IgD-negative memory B cell (primary cell): ENCODE measurements around the gene FOCAD. TPM values are rescaled to one million over a fixed set of nuclear protein-coding genes. Genes with fewer than 3 reads are reported as not detected.
A peak's percentile ranks its signal among the peaks of the same experiment; 100 is the strongest.

Source experiments
- H3K27ac Mint-ChIP-seq, 3 donors: one replicate each; pipeline ENCODE4 v1.8.0; 2020 to 2022; ENCODE audit warnings: mild to moderate bottlenecking in 3 of 3, mixed read lengths in 3 of 3, moderate library complexity in 1 of 3
- H3K27me3 Mint-ChIP-seq: one replicate; pipeline ENCODE4 v1.8.0; 2021; ENCODE audit warnings: mixed read lengths
- H3K36me3 Mint-ChIP-seq: one replicate; pipeline ENCODE4 v1.8.0; 2020; ENCODE audit warnings: mild to moderate bottlenecking, mixed read lengths
- H3K4me1 Mint-ChIP-seq, 3 donors: one replicate each; pipeline ENCODE4 v1.8.0; 2020 to 2022; ENCODE audit warnings: mixed read lengths in 3 of 3, mild to moderate bottlenecking in 1 of 3
- H3K4me3 Mint-ChIP-seq, 4 donors: one replicate each; pipeline ENCODE4 v1.8.0; 2020 to 2022; ENCODE audit warnings: mild to moderate bottlenecking in 4 of 4, mixed read lengths in 4 of 4, moderate library complexity in 3 of 4
- H3K9me3 Mint-ChIP-seq, 3 donors: one replicate each; pipeline ENCODE4 v1.8.0; 2020 to 2021; ENCODE audit warnings: mixed read lengths in 3 of 3, mild to moderate bottlenecking in 1 of 3
- polyA plus RNA-seq: library from polyadenylated mRNA; unstranded; fragments of 300-500 nt; fragmentation: Illumina TruSeq; gene quantifications from one replicate; pipeline ENCODE4 v1.2.3, GENCODE V29; 2021

The FOCAD gene
- polyA plus RNA-seq, 1 donor from 2014 or later = 5.3 TPM

DNA sequence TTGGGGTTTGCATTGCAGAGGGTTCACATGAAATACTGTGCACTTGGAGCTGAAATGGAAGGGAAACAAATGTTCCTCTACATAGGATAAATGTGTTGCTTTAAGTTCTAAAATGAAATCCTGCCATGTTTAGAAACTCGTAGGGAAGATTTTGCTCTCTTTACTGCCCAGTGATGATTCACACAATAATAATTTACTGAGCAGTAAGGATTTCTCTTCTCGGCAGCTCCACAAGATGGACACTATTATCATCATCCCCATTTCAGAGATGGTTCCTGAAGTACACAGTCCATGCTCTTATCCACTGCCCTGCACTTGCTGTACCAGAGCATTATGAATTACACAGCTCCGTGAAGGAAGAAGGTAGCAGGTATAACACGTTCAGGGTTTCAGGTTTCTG is 343.2 kb downstream of the FOCAD start:
- Mint-ChIP-seq H3K27ac (no peak overlapping the region), H3K4me1 (peaks cover under 1 to 13% (median 8%) of the 10 kb centered on the region in 3 donors), H3K36me3 (peaks cover 9% of the 10 kb centered on the region), H3K9me3 (peaks cover 0 to under 1% (median 0%) of the 10 kb centered on the region in 3 donors), H3K27me3 (no peaks in the 10 kb centered on the region), H3K4me3 (no peak overlapping the region)

DNA sequence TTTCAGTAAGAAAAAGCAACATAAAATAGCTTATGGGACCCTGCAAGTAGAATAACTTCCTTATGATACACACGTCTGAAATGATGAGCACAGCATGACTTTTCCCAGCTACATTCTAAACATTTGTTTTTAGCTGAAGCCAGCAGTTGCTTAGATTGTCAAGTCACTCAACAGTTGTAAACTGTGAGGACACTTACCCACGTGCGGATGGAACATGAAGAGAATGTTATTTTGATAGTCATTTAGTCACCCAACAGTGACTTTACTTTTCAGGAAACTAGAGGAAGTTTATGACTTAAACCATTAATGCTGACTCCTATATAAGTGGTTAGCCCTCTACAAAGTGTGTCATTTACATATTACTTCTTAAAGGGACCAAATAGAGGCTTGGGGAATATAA is 344.4 kb downstream of the FOCAD start:
- H3K4me3 Mint-ChIP-seq = peak overlapping the region in 1 of 4 donors; percentile 2
- H3K4me1 Mint-ChIP-seq = peaks cover 2 to 20% (median 8%) of the 10 kb centered on the region in 3 donors
- peak overlapping the region in 1 of 3 donors; percentile 47 for H3K27ac Mint-ChIP-seq
- H3K27me3 Mint-ChIP-seq = no peaks in the 10 kb centered on the region
- H3K36me3 Mint-ChIP-seq = peaks cover 8% of the 10 kb centered on the region
- no peaks in the 10 kb centered on the region for H3K9me3 Mint-ChIP-seq

DNA sequence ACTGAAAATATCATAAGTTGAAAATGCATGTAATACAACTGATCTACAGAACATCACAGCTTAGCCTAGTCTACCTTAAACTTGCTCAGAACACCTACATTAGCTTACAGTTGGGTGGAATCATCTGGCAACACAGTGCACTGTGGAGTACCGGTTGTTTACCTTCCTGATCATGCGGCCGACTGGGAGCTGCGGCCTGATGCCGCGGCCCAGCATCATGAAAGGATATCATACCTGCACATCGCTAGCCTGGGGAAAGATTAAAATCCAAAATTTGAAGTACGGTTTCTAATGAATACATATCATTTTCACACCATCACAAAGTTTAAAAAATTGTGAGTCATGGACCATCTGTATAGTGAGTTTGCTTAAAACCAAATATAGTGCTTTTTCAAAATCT is 345.6 kb downstream of the FOCAD start:
- Mint-ChIP-seq H3K4me1 (peaks cover 2 to 14% (median 4%) of the 10 kb centered on the region in 3 donors), H3K27me3 (no peaks in the 10 kb centered on the region), H3K4me3 (no peak overlapping the region), H3K27ac (no peak overlapping the region), H3K9me3 (no peaks in the 10 kb centered on the region), H3K36me3 (peaks cover 8% of the 10 kb centered on the region)

DNA sequence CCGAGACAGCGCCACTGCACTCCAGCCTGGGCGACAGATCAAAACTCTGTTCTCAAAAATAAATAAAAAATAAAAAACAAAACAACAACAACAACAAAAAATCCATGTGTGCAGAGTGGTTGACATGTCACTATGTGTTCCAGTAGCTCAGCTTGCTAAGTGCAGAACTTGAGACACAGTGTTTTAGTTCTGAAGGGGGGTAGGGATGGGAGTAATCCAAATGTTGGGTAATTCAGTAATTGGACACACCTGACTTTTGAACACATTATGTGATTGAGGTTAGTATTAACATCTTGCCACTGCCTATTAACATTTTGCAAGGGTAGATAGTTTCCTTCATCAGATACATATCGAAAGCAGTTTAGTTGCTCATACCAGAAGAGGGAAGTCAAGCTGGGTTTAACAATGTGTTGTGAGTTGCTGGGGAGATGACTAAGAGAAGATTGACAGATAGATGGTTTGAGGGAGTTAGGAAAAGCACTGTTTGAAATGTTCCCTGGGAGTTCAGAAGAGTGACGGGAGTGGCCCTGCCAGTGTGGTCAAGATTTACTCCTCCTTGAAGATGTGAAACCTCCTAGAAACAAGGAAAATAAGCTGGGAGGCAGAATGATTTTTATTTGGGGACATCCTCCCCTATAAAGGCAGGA is 346.5 kb downstream of the FOCAD start:
- Mint-ChIP-seq H3K9me3 (no peaks in the 10 kb centered on the region), H3K4me3 (no peak overlapping the region), H3K4me1 (peaks cover 2 to 14% (median 4%) of the 10 kb centered on the region in 3 donors), H3K27ac (no peak overlapping the region), H3K36me3 (peaks cover 8% of the 10 kb centered on the region), H3K27me3 (no peaks in the 10 kb centered on the region)

- Mint-ChIP-seq H3K27ac (no peak within 1 kb of the TSS), H3K4me3 (peak within 1 kb of the TSS in 3 of 4 donors; percentile 56 to 90 (median 85))
Observed at GRCh38 chr9:21031091-21031807, 347.2 kb downstream of the FOCAD start, which contains the start of gene HACD4. TSS of gene HACD4 (minus strand) at chr9:21031640. CDS start at chr9:21031590, 50 bp downstream.

DNA sequence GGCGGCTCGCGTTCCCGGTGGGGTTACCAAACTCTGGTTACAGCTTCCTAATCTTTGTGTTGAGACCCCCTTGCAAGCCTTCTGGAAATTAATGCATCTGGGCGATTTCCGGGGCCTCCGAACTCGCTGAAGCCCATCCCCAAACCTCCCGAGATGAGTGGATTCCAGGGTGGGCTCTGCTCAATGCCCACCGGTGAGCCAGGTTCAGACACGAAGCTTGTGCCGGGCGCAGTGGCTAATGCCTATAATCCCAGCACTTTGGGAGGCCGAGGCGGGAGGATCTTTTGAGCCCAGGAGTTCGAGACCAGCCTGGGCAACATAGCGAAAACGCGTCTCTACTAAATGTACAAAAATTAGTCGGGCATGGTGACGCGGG is 347.7 kb downstream of the FOCAD start:
- H3K27ac Mint-ChIP-seq = no peak overlapping the region
- no peaks in the 10 kb centered on the region for H3K36me3 Mint-ChIP-seq
- peaks cover 2 to 13% (median 4%) of the 10 kb centered on the region in 3 donors for H3K4me1 Mint-ChIP-seq
- H3K27me3 Mint-ChIP-seq = no peaks in the 10 kb centered on the region
- H3K9me3 Mint-ChIP-seq = no peaks in the 10 kb centered on the region
- peak overlapping the region in 1 of 4 donors; percentile 90 for H3K4me3 Mint-ChIP-seq

More at GRCh38 chr9:21031091-21031807, 347.2 kb downstream of the FOCAD start, which contains the start of gene HACD4:
- H3K9me3 Mint-ChIP-seq = no peaks in the 10 kb centered on the region
- no peaks in the 10 kb centered on the region for H3K27me3 Mint-ChIP-seq
- H3K4me1 Mint-ChIP-seq = peaks cover 2 to 14% (median 4%) of the 10 kb centered on the region in 3 donors
- H3K36me3 Mint-ChIP-seq = peaks cover under 1% of the 10 kb centered on the region

- no peaks in the 10 kb centered on the region for H3K9me3 Mint-ChIP-seq
- no peak overlapping the region for H3K4me3 Mint-ChIP-seq
- H3K27ac Mint-ChIP-seq = no peak overlapping the region
- no peaks in the 10 kb centered on the region for H3K27me3 Mint-ChIP-seq
- no peaks in the 10 kb centered on the region for H3K36me3 Mint-ChIP-seq
- peaks cover 0 to 8% (median 2%) of the 10 kb centered on the region in 3 donors for H3K4me1 Mint-ChIP-seq
Observed at GRCh38 chr9:21037278-21037677, 353.2 kb downstream of the FOCAD start.

DNA sequence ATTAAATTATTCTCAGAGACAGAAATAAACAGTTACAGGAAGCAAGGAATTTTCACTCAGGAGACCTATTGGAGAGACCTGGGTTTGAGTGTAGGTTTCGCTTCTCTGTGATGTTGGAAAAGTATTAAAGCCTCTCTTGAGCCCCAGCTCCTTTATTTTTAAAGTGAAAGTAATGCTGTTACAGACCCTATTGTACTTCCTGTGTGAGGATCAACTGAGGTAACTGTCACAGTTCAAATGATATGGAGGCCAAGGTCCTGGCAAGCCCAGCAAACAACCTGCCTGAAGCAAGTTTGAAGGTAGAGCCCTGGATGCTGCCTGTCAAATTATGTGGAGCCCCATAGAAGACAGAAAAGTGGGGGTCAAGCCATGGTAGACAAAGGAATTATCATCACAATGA is 355.2 kb downstream of the FOCAD start:
- Mint-ChIP-seq H3K36me3 (no peaks in the 10 kb centered on the region), H3K4me1 (peaks cover 0 to 5% (median 4%) of the 10 kb centered on the region in 3 donors), H3K9me3 (no peaks in the 10 kb centered on the region), H3K27ac (peak overlapping the region in 1 of 3 donors; percentile 24), H3K27me3 (no peaks in the 10 kb centered on the region), H3K4me3 (no peak overlapping the region)

DNA sequence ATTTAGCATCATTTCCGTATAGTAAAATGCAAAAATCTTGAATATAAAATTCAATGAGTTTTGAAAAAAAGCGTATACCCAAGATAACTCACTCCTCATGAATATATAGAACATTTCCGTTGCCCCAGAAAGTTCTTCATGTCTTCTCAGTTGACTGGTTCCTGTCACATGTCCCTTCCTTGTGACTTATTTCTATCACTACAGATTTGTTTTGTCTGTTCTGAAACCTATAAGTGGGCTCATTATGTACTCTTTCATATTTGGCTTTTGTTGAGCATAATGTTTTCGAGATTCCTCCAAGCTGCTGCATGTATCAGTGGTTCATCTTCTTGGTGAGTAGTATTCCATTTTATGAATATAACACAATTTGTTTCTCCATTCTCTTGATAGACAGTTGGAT is 358.4 kb downstream of the FOCAD start:
- Mint-ChIP-seq H3K4me1 (peaks cover 0 to 5% (median 4%) of the 10 kb centered on the region in 3 donors), H3K27ac (no peak overlapping the region), H3K36me3 (no peaks in the 10 kb centered on the region), H3K27me3 (no peaks in the 10 kb centered on the region), H3K4me3 (no peak overlapping the region), H3K9me3 (no peaks in the 10 kb centered on the region)

DNA sequence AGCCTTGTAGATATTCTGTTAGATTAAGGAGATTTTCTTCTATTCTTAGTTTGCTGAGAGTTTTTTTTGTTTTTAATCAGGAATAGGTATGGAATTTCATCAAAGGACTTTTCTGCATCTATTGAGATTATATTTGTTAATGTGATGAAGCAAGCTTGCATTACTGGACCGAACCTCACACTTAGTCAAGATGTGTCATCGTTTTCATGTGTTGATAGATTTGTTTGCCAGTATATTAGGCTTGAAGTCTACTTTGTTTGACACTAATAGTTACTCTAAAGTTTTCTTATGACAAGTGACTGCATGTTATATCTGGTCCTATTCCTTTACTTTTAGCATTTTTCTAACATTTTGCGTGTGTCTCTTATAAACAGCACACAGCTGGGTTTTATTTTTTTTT is 359.8 kb downstream of the FOCAD start:
- Mint-ChIP-seq H3K27ac (no peak overlapping the region), H3K36me3 (no peaks in the 10 kb centered on the region), H3K27me3 (peaks cover 3% of the 10 kb centered on the region), H3K9me3 (no peaks in the 10 kb centered on the region), H3K4me1 (peaks cover 0 to 5% (median 4%) of the 10 kb centered on the region in 3 donors), H3K4me3 (no peak overlapping the region)

Other genes with a start within 250 kb of the FOCAD start
- 3.2 TPM for gene MLLT3, start 61.8 kb upstream of the FOCAD start, polyA plus RNA-seq